Testis (tissue), 2 donors: ENCODE results near the gene CHCHD5.

Experiments used
- CTCF ChIP-seq, 3 experiments: fragments of 450-650 bp in 2 of 3; fragments of 200-600 bp in 1 of 3; sonication (generic) in 1 of 3; IDR thresholded peaks; one replicate each; pipeline ENCODE4 v1.5.1; 2016 to 2019; ENCODE audit warnings: antibody characterized with exemption in 3 of 3, mild to moderate bottlenecking in 2 of 3, moderate library complexity in 1 of 3
- POLR2A ChIP-seq: fragments of 450-650 bp; IDR thresholded peaks from one replicate; pipeline ENCODE4 v1.6.1; 2017; ENCODE audit warnings: antibody characterized with exemption, mild to moderate bottlenecking, moderate library complexity

DNA sequence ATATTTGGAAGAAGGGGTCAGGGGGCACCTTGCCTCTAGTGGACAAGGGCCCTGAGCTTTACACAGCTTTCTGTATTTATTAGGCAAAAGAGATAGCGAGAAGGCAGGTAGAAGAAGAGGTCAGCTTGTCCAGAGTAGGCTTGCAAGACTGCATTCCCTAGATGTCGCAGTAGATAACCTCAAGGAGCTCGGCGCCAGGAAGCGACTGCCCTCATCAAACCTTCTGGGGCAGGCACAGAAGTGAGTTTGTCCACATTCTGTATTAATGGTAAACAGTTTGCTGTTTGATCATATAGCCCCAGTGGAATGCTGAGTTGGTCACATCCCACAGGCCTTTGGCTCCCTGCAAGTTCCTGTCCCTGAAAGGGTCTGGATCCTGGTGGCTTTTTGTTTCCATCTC, 7.0 kb downstream of the CHCHD5 start:
- TF ChIP-seq CTCF (IDR thresholded peaks at IDR 0.05) (no peak), POLR2A (no peak)
